ENCODE results near the gene SMYD3. TPM values are rescaled to one million over a fixed set of nuclear protein-coding genes. Genes with fewer than 3 reads are reported as not detected.
A peak's percentile ranks its signal among the peaks of the same experiment; 100 is the strongest.

Gene SMYD3
- total and polyA plus RNA-seq, 2 of the 4 experiments (the other 2 are of a cell fraction) = 26.5 to 37.6 TPM

GRCh38 chr1:245814651-245815050 lies 692.4 kb downstream of the SMYD3 start:
- Histone ChIP-seq H2AK5ac (ENCODE audit: low read depth, low read length) (peak overlapping the region; percentile 8; the same call in 1 of the 2 replicates), H3K9me3 (ENCODE audit: control insufficient read depth, insufficient read depth, low read length) (no peaks in the 10 kb centered on the region), H3K27me3 (ENCODE audit: control insufficient read depth, insufficient read depth, low read length) (no peaks in the 10 kb centered on the region), H2BK15ac (ENCODE audit: low read depth, low read length) (no peak overlapping the region), H2AFZ (replicated peaks; ENCODE audit: low read length, poor library complexity) (no peak overlapping the region), H4K91ac (ENCODE audit: insufficient read depth, low read depth, low read length) (no peak overlapping the region), H2BK20ac (ENCODE audit: low read depth, low read length) (no peak overlapping the region), H3K14ac (replicated peaks; ENCODE audit: low read depth, low read length) (no peak overlapping the region), H3K18ac (ENCODE audit: low read depth, low read length) (no peak overlapping the region), H3K56ac (ENCODE audit: extremely low read depth, insufficient read depth, low read length) (no peak overlapping the region), H3K23ac (ENCODE audit: low read depth, low read length) (no peak overlapping the region), H2AK9ac (replicated peaks; ENCODE audit: low read depth, low read length, poor library complexity) (no peak overlapping the region), H4K8ac (ENCODE audit: low read depth in 2 of 2, low read length in 2 of 2) (no peak overlapping the region), H4K5ac (ENCODE audit: low read depth, low read length) (no peak overlapping the region), H3K4me3 (ENCODE audit: insufficient read depth, low read depth, low read length) (no peak overlapping the region), H2BK120ac (ENCODE audit: low read depth, low read length) (no peak overlapping the region), H3K79me1 (ENCODE audit: low read depth in 1 of 2, low read length in 2 of 2) (no peaks in the 10 kb centered on the region), H3K9me1 (ENCODE audit: insufficient read depth, low read length) (no peaks in the 10 kb centered on the region), H3K4me2 (ENCODE audit: low read depth, low read length) (no peak overlapping the region), H3K4ac (ENCODE audit: low read depth, low read length) (no peak overlapping the region), H2BK5ac (ENCODE audit: low read depth, low read length, poor library complexity, severe bottlenecking) (no peak overlapping the region), H3K9ac (ENCODE audit: low read depth, low read length) (no peak overlapping the region), H4K20me1 (ENCODE audit: insufficient read depth, low read length) (no peaks in the 10 kb centered on the region), H3K36me3 (ENCODE audit: control insufficient read depth, insufficient read depth, low read length) (no peaks in the 10 kb centered on the region), H3K27ac (ENCODE audit: insufficient read depth, low read length) (no peak overlapping the region), H3K4me1 (ENCODE audit: control insufficient read depth, insufficient read depth, low read length) (no peaks in the 10 kb centered on the region)
- intact Hi-C loops (cut with micrococcal nuclease) = no loop called here
- no peak for ATAC-seq (ENCODE audit: low read depth)
- DNase-seq = no peak
- ChIA-PET POLR2A (ENCODE audit: unreplicated experiment) (no interaction called here), CTCF (no interaction called here)
- TF ChIP-seq USF2 (IDR thresholded peaks at IDR 0.05; ENCODE audit: low read depth, low read length) = no peak
- no peak for TF ChIP-seq FOS (IDR thresholded peaks at IDR 0.05; ENCODE audit: low read depth, low read length)
- TF ChIP-seq POLR2A (IDR thresholded peaks at IDR 0.05; ENCODE audit: low read depth, low read length) = no peak
- no peak for TF ChIP-seq MAFK (IDR thresholded peaks at IDR 0.05; ENCODE audit: low read depth, low read length)
- TF ChIP-seq RCOR1 (IDR thresholded peaks at IDR 0.05; ENCODE audit: insufficient replicate concordance, low read length) = no peak
- TF ChIP-seq RAD21 (IDR thresholded peaks at IDR 0.05; ENCODE audit: low read length) = no peak
- no peak for TF ChIP-seq CTCF (conservative IDR thresholded peaks at IDR 0.05; ENCODE audit: low read depth, low read length)
- no peak for TF ChIP-seq CHD1 (IDR thresholded peaks at IDR 0.05; ENCODE audit: low read depth, low read length)
- TF ChIP-seq MAZ (IDR thresholded peaks at IDR 0.05; ENCODE audit: borderline replicate concordance, low read depth, low read length) = no peak
- no peak for TF ChIP-seq ELK1 (IDR thresholded peaks at IDR 0.05; ENCODE audit: borderline replicate concordance, low read depth, low read length)
- no peak for TF ChIP-seq RFX5 (IDR thresholded peaks at IDR 0.05; ENCODE audit: low read depth, low read length)
- TF ChIP-seq CEBPB (IDR thresholded peaks at IDR 0.05; ENCODE audit: low read depth, low read length) = no peak
- no peak for TF ChIP-seq NFE2L2 (IDR thresholded peaks at IDR 0.05; ENCODE audit: low read depth, low read length)
- no peak for TF ChIP-seq BHLHE40 (IDR thresholded peaks at IDR 0.05; ENCODE audit: low read depth, low read length)
- no peak for TF ChIP-seq SMC3 (IDR thresholded peaks at IDR 0.05; ENCODE audit: low read depth, low read length)
- no peak for TF ChIP-seq MXI1 (IDR thresholded peaks at IDR 0.05; ENCODE audit: borderline replicate concordance, low read depth, low read length)
- BruUV-seq (replicated peaks) = no TSS peak
- 89% methylated on average over 5 of the region's 10 CpGs; no CpG with 5 or more reads in 1 of the 2 experiments for WGBS, 2 experiments (ENCODE audit: extremely low coverage in 2 of 2, insufficient read length in 1 of 2)
- in situ Hi-C loops (cut with MboI; ENCODE audit: low sequenced_read_pairs) = no loop called here
- dilution Hi-C loops (cut with HindIII; ENCODE audit: low sequenced_read_pairs, unreplicated experiment) = no loop called here
